IPS-11a (cell line): ENCODE measurements around the gene ISLR.

Source experiments
- H3K4me3 ChIP-seq: one replicate; pipeline ENCODE4 v1.5.1; 2013; ENCODE audit warnings: low read depth, low read length, control low read depth

The ISLR gene

DNA sequence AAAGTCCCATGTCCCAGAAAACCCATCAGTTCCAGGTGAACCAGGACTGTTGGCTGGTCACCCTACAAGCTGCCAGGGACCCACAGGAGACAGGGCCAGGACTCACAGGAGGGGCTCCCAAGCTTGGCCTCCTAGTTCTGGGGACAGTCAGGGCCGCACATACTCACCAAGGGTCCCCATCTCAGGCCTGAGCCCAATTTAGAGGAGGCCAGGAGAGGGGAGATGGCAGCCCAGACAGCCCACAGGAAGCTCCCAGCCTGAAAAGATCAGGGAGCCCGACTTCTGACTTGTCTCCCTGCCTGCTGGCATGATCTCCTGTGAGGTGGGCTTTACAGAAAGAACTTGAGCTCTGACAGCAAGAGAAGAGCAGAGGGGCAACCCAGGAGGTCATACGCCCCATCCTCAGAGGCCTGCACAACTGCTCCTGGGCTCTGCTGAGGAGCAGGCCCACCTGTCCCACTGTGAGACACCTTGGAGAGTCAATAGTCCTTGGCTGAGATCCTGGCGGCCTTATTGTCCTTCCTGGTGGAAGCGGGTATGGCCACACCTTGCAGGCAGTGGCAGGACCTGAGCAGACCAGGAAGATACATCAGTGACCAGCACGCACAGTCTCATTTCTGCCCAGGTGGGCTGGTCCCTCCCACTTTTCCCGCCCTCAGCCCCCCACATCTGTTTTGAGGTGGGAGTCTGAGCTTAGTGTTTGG, 2.5 kb upstream of the ISLR start:
- no peak overlapping the region for H3K4me3 ChIP-seq

DNA sequence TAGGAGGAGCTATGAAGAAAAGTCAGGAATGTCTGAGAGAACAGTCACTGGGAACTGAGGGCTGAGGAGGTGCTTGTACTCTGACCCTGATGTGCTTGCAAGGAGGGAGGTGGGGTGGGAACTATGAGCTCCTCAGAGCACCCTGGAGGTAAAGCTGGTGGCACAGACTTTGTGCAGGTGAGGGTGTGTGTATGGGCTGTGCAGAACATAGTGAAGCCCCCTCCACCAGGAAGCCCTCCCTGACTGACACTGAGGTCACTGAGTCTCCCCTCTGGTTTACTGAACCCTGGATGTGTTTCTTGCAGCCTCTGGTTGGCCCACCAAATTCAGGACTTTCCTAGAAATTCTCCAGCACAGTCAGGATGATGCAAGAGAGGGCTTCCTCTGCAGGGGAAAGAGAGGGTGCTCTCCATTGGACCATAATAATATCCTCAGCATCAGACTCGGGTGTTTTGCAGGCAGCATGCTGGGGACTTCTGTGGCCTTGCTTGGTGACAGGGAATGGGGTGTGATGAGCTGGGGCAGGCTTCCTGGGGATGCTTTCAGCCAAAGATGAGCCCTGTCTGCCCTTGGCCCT, 1.5 kb upstream of the ISLR start:
- H3K4me3 ChIP-seq: no peak overlapping the region

DNA sequence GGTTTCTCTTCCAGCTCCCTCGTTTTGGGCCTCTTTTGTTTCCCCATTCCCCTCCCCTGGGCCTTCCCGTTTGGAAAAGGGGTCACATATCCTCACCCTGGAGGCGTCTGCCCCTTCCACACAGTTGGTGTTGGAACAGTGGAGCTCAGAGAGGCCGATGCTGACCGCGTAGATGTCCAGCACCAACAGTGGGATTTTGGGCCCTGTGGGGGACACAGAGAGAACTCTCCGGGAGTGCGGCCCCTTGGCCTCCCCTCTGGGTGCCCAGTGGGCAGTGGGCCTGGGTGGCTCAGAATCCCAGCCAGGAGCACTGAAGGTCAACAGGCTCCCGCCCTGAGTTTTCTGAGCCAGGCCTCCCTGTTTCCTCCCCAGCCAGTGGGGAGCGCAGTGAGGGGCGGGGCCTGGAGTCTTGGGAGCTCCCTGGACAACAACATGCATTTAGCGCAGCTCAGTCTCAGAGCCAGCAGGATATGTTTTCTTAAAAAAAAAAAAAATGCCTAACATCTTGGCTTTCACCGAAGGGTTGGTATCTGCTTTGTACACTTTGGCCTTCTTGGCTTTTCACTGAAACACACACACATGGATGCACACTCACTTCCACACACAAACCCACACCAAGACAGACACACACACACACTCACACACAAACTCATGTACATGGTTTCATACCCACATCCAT, 670 bp upstream of the ISLR start:
- no peak overlapping the region for H3K4me3 ChIP-seq

DNA sequence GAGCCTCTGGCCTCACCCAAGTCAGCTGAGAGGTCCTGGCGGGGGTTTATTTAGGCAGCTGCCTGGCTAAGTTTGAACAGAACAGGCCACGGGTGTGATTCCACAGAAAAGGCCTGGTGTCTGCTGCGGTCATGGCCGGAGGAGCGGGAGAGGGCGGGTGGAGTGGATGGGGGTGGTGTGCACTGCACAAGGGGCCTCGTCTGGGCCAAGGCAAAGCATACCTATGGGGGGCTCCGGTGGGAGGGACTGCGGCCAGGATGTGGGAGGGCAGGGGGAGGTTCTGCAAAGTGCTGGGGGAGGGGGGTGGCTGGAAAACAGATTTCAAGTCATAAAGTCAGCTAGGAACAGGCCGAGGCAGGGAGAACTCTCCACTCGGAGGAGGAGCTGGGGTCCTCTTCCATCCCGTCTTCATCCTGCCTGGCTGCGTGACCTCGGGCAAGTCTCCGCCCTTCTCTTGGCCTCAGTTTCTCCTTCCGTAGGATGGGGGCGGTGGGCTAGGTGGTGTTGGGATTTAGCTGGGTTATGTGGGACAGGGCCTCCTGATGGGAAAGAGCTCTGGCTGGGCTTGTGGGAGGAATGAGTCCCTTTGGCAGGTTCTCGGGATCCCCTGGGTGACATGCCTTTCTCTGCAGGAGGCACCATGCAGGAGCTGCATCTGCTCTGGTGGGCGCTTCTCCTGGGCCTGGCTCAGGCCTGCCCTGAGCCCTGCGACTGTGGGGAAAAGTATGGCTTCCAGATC, 878 bp downstream of the ISLR start:
- no peak overlapping the region for H3K4me3 ChIP-seq

DNA sequence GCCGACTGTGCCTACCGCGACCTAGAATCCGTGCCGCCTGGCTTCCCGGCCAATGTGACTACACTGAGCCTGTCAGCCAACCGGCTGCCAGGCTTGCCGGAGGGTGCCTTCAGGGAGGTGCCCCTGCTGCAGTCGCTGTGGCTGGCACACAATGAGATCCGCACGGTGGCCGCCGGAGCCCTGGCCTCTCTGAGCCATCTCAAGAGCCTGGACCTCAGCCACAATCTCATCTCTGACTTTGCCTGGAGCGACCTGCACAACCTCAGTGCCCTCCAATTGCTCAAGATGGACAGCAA, 1.4 kb downstream of the ISLR start:
- no peak overlapping the region for H3K4me3 ChIP-seq

DNA sequence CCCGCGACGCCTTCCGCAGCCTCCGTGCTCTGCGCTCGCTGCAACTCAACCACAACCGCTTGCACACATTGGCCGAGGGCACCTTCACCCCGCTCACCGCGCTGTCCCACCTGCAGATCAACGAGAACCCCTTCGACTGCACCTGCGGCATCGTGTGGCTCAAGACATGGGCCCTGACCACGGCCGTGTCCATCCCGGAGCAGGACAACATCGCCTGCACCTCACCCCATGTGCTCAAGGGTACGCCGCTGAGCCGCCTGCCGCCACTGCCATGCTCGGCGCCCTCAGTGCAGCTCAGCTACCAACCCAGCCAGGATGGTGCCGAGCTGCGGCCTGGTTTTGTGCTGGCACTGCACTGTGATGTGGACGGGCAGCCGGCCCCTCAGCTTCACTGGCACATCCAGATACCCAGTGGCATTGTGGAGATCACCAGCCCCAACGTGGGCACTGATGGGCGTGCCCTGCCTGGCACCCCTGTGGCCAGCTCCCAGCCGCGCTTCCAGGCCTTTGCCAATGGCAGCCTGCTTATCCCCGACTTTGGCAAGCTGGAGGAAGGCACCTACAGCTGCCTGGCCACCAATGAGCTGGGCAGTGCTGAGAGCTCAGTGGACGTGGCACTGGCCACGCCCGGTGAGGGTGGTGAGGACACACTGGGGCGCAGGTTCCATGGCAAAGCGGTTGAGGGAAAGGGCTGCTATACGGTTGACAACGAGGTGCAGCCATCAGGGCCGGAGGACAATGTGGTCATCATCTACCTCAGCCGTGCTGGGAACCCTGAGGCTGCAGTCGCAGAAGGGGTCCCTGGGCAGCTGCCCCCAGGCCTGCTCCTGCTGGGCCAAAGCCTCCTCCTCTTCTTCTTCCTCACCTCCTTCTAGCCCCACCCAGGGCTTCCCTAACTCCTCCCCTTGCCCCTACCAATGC, 2.0 kb downstream of the ISLR start:
- no peak overlapping the region for H3K4me3 ChIP-seq

DNA sequence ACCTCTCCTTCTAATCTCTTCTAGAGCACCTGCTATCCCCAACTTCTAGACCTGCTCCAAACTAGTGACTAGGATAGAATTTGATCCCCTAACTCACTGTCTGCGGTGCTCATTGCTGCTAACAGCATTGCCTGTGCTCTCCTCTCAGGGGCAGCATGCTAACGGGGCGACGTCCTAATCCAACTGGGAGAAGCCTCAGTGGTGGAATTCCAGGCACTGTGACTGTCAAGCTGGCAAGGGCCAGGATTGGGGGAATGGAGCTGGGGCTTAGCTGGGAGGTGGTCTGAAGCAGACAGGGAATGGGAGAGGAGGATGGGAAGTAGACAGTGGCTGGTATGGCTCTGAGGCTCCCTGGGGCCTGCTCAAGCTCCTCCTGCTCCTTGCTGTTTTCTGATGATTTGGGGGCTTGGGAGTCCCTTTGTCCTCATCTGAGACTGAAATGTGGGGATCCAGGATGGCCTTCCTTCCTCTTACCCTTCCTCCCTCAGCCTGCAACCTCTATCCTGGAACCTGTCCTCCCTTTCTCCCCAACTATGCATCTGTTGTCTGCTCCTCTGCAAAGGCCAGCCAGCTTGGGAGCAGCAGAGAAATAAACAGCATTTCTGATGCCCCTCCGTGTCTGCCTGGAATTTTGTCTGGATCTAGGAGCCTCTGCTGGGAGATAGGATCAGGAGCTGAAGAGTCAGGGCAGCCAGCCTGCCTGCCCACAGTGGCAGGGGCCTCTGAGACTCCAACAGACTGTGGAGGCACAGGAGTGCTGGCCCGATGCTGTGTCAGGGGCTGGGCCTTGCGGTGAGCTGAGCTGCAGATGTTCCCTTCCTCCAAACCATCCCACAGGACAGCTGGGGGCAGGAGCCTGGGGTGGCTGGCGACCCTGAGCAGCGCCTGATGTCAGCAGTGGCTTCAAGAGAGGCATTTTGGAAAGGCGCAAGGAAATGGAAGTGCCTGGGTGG, 3.0 kb downstream of the ISLR start:
- H3K4me3 ChIP-seq: no peak overlapping the region

DNA sequence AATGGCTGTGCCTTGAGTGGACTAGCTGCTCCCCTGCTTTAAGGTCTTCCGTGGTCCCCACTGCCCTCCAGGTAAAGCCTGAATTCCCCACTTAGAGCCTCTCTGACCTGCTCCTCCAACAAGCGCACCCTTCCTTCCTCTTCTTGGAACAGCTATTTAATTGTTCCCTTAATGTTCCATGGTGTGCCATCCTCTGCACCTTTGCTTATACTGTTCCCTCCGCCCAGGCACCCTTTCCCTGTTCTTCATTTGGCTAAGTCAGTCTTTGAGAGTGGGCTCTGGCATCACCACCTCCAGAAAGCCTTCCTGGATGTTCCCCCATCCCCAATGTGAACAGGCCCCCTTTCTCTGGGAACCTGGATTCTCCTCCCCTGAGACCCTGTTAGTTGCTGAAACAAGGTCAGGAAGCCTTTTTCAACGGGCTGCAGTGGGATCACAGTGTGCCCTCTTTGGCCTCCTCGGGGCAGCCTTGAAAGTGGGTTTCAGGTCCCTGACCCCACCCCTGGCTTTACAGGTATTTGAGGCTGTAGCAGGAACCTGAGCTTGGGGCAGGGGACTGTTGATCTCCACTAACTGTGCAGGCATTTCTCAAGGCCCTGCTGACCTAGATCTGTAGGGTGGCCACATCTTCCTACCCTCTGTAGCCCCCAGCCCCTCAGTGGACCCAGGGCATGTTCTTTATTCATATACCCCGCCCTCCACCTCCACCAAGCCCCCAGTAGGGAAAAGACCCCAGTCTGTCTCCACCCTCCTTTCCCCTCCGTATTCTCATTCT, 5.0 kb downstream of the ISLR start:
- H3K4me3 ChIP-seq: no peak overlapping the region

DNA sequence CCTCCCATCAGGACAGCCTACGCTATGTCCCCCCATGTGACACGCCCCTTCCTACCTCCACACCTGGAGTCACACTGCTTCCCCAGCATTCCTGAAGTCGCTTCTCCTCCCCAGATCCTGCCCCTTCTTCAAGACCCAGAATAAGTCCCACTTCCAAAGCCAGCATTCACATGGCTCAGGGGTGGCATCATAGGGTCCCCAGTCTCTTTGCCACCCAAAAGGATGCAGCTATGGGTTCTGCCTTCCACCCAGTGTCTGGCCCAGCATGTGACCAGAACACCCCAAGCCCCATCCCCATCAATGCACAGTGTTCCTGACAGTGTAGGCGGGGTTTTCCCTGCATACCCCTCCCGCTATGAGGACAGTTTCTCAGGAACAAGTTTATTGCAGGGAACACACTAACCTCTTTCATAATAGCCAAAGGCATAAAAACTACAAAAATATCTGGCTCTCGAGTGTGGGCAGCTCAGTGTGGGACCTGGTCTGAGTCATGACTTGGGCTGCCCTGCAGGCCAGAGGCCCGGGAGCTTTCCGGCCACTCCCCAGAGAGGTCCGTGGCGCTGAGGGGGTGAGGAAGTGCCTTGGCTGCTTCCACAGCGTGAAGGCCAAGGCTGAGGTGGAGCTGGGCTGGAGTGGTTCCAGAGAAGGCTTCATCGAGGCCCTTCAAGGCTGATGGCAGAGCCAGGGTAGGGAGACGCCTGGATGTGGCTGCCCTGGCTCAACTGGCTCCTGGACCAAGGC, 5.8 kb downstream of the ISLR start:
- no peak overlapping the region for H3K4me3 ChIP-seq

DNA sequence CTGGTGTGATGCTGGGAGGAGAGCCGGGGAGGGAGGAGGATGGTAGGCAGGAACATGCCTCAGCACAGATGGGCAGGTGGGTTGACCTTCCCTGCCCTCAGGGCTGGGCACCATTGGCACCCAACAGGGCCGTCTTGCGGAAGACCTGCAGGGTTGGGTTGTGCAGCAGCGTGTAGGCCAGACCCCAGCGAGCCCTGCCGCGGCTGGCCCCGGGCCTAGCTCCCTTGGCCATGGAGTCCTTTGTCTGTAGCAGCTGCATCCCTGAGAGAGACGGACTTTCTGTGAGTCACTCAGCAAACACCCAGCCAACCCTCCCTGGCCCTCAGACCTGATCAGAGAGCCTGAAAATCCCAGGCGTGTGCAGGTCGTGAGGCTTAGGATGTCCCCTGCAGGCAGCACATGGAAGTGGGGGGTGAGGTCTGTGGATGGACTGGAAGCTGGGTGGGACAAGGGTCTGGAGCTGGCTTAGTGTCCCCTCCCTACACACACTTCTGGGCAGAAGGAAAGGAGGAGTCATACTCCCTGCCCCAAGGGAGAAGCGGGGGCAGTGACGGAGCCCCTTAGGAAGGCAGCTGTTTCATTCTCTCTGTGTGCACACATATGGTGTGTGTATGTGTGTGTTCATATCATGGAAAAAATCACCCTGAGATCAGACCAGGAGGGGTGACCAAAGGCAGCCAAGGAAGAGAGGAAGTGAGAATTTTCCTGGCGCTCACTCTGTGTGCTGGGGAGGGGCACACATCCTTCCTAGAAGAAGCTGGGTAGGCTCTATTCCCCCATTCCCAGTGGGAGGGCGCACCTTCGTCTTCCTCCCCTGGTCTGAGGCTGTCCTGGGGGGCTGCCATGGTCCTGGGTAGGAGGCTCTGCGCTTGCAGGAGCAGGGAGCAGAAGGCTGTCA, 6.7 kb downstream of the ISLR start:
- no peak overlapping the region for H3K4me3 ChIP-seq

DNA sequence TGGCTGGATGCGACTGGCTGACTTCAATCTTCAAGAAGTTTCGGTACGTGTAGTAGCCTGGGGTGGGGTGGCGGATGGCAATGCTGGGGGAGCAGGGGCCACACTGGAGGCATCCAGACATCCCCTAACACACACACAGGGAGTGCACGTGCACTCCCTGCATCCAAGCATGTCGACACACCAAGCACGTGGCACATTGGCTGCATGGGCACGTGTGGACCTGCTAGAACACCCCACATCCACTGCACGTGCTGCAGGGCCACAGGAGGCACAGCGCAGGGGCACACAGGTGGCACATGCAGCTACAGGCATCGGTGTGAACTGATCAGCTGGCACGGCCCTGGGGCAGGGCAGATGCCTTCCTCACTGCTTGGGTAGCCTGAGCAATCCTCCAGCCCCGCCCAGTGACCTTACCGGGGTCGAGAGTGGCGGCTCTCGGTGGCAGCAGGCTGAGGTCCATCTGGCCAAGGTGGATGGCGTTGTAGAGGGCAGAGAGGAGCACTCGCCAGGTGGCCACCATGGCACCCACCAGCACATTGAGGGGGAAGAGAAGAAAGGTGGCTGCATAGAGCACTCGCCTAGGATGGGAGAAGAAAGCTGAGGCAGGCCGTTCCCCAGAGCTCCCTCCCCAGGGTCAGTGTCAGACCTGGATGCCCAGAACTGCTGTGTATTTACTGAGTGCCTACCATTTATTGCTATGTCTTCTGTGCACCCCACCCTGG, 7.5 kb downstream of the ISLR start:
- no peak overlapping the region for H3K4me3 ChIP-seq

DNA sequence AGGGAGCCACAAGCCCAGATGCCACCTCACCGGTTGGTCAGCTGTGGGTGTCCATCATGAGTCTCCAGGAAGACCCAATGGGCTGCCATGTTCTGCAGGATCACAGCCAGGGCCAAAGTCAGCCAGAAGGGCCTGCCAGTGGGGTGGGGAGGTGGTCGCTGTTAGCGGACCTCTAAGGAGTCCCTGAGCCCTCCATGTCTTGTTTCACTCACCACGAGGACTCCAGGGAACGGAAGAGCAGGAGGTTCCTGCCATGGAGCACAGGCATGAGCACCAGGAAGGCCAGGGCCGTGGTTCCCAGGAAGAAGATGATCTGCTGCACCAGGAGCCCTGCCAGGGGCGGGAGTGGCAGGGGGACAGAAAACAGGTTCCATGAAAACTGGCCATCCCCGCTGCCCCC, 8.6 kb downstream of the ISLR start:
- no peak overlapping the region for H3K4me3 ChIP-seq

DNA sequence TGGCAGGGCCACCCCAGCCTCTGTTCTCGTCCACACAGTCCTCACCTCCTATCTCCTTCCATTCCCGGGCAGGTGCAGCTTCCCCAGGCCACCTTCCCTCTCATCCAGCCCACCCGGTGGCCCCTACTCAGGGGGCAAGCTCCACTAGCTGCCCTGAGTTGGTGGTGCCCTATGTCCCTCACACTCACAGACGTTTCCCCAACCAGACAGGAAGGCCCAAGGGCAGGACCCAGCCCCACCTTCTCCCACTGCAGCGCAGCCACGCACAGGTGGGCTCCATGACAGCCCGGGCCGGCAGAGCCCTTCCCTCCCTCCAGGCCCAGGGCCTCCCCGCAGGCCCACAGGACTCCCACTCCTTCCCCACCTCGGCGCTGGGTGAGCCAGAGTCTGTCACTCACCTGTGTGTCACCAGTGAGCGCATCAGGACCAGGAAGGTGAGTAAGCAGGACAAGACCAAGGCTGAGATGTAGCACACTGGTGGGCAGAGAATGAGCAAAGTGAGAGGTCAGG, 11.1 kb downstream of the ISLR start:
- H3K4me3 ChIP-seq: no peak overlapping the region

DNA sequence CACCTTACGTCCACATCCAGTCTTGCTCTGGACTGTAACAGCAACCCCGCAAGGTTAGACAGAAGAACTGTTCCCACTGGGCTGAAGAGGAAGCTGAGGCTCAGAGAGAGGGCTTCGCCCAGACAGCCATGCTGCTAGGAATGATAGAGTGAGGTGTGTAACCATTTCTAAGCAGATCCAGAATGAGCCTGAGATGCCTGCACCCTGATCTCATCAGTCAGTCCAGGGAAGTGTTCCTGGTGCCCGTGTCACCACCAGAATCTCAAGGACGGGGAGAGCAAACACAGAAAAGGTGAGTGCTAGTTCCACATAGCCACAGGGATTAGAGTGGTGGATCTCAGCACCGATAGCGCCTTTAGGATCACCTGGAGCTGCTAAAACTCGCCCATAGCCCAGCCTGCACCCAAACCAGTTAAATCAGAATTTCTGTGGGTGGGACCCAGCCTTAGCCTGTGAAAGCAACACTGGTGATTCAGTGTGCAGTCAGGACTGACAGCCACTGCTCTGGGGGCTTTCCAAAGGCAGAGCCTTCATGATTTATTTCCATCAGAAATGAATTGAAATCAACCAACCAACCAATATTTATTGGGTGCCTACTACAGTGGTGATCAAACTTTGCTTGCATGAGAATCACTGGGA, 12.3 kb downstream of the ISLR start:
- no peak overlapping the region for H3K4me3 ChIP-seq

DNA sequence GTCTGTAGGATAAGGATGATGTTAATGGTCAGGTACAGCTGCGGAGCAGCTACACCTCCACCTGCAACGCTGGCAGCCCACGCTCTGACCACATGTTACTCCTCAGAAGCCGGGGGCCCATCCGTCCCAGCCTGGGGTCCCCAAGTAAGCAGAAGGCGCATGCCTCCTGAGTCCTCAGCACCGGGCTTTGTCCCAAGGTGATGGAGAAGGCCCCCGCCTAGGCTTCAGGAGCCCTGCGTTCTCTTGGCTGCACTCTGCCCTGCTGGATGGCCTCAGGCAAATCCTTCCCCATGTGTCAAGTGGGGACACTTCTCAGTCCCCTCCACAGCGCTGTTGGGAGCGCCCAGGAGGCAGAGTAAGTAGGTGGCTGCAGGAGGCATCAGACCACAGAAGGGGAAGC, 14.7 kb downstream of the ISLR start:
- H3K4me3 ChIP-seq: no peak overlapping the region

DNA sequence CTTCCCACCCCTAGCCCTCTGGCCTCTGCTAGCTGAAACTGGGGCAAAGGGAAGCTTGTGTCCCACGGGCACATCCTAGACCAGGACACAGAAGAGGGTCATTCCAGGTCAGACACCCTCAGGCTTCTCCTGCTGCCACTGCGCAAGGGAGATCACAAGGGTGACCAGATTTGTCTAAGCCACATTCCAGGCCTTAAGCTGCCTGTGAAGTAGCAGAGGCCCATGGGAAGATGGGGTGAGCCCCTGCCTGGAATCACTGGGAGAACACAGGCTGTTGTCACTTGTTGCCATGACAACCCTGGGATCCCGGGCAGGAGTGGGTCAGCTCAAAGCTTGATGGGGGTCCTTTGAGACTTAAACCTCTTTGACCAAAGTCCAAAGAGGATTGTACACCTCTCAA, 18.3 kb downstream of the ISLR start:
- no peak overlapping the region for H3K4me3 ChIP-seq
